Common myeloid progenitor, CD34-positive (primary cell): Measurements from ENCODE around the gene ATP8B1.

ENCODE experiments used
- CTCF ChIA-PET: fragments of 350-600 bp; sonication (Branson Sonifier 250); formaldehyde crosslinking; loops from one replicate; lab custom pipeline; 2021; ENCODE audit warnings: antibody characterized with exemption; lab: Charles Lee
- POLR2A ChIA-PET: fragments of 350-600 bp; sonication (Branson Sonifier 250); formaldehyde crosslinking; loops from one replicate; lab custom pipeline; 2021; ENCODE audit warnings: antibody characterized with exemption; lab: Charles Lee
- DNase-seq, 3 donors: peaks; one replicate each; pipeline versions ENCODE4 v3.0.0 to v3.0.0-alpha.2; 2013
- H3K27ac ChIP-seq, 2 experiments: 1 replicate in 1 of 2; 2 replicates in 1 of 2; pipeline ENCODE4 v1.7.0; 2013; ENCODE audit warnings: inconsistent platforms in 2 of 2, low read length in 2 of 2, mild to moderate bottlenecking in 2 of 2, low read depth in 1 of 2, moderate library complexity in 1 of 2; ENCODE audit not compliant: severe bottlenecking in 2 of 2, insufficient read depth in 1 of 2, poor library complexity in 1 of 2
- H3K27me3 ChIP-seq, 5 experiments: replicated peaks in 2 of 5; 1 replicate in 3 of 5; 2 replicates in 2 of 5; pipeline versions ENCODE4 v1.6.1 to v1.7.0; 2013; ENCODE audit warnings: low read length in 4 of 5, mild to moderate bottlenecking in 2 of 5, moderate library complexity in 2 of 5, inconsistent platforms in 1 of 5; ENCODE audit not compliant: insufficient read depth in 5 of 5, control insufficient read depth in 4 of 5
- H3K36me3 ChIP-seq, 4 experiments: 1 replicate in 2 of 4; 2 replicates in 2 of 4; pipeline versions ENCODE4 v1.6.1 to v1.7.0; 2013; ENCODE audit warnings: low read length in 3 of 4, control low read depth in 1 of 4, mild to moderate bottlenecking in 1 of 4; ENCODE audit not compliant: control insufficient read depth in 4 of 4, insufficient read depth in 4 of 4
- H3K4me1 ChIP-seq, 4 experiments: 1 replicate in 3 of 4; 2 replicates in 1 of 4; pipeline versions ENCODE4 v1.6.1 to v1.7.1; 2013; ENCODE audit warnings: low read length in 3 of 4, mild to moderate bottlenecking in 3 of 4, control low read depth in 1 of 4, inconsistent platforms in 1 of 4, moderate library complexity in 1 of 4; ENCODE audit not compliant: control insufficient read depth in 4 of 4, insufficient read depth in 4 of 4; ENCODE audit errors: control extremely low read depth in 1 of 4
- H3K4me3 ChIP-seq, 7 experiments: 1 replicate in 4 of 7; 2 replicates in 3 of 7; pipeline versions ENCODE4 v1.5.1 to v1.7.0; 2013; ENCODE audit warnings: mild to moderate bottlenecking in 7 of 7, low read length in 6 of 7, moderate library complexity in 6 of 7, inconsistent platforms in 2 of 7, low read depth in 2 of 7, control low read depth in 1 of 7; ENCODE audit not compliant: insufficient read depth in 4 of 7, control insufficient read depth in 1 of 7; ENCODE audit errors: extremely low read depth in 1 of 7
- H3K9me3 ChIP-seq, 5 experiments: 1 replicate in 4 of 5; 2 replicates in 1 of 5; pipeline versions ENCODE4 v1.6.1 to v1.7.1; 2013; ENCODE audit warnings: low read length in 4 of 5, mild to moderate bottlenecking in 2 of 5, inconsistent platforms in 1 of 5, low read depth in 1 of 5, moderate library complexity in 1 of 5; ENCODE audit not compliant: control insufficient read depth in 4 of 5, insufficient read depth in 2 of 5; ENCODE audit errors: control extremely low read depth in 1 of 5
- WGBS: methylation state at CpG from one replicate; pipeline ENCODE4 v1.1.5; 2013; ENCODE audit not compliant: insufficient coverage; 5-methylcytosine and 5-hydroxymethylcytosine counted together

The ATP8B1 gene

DNA sequence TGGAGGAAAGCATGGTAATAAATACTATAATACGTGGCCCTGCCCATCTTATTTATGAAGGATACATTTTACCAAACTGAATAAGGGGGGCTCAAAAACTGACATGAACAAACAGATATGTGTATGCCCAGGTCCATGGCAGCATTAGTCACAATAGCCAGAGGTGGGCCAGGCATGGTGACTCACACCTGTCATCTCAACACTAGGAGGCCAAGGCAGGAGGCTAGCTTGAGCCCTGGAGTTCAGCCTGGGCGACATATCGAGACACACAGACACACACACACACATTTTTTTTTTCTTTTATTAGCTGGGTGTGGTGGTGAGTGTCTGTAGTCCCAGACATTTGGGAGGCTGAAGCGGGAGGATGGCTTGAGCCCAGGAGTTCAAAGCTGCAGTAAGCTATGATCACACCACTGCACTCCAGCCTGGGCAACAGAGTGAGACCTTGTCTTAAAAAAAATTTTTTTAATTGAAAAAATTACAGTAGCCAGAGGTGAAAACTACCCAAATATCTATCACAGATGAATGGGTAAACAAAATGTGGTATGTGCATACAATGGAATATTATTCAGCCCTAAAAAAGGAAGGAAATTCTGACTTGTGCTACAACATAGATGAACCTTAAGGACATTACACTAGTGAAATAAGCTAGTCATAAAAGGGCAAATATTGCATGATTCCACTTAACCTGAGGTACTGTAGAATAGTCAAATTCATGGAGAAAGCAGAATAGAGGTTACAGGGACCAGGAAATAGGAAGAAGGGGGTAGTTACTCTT, 8.0 kb downstream of the ATP8B1 start:
- CTCF ChIA-PET, result interaction anchor here (1.5 kb wide), 1 partner anchor 87 kb away, joined by 3 read pairs; no protein-coding TSS in a partner anchor
- no peak for DNase-seq
- H3K4me1 ChIP-seq, result peaks cover 4 to 17% (median 12%) of the 10 kb centered on the region in 4 experiments
- POLR2A ChIA-PET, result no interaction called here
- H3K36me3 ChIP-seq, result no peaks in the 10 kb centered on the region
- no peaks in the 10 kb centered on the region for H3K9me3 ChIP-seq
- H3K27me3 ChIP-seq, result peaks cover 0 to 11% (median 3%) of the 10 kb centered on the region in 5 experiments
- no peak overlapping the region for H3K4me3 ChIP-seq
- no peak overlapping the region for H3K27ac ChIP-seq
- WGBS, result 100% methylated on average over 1 of the region's 4 CpGs

GRCh38 chr18:57793302-57793986, 9.7 kb downstream of the ATP8B1 start:
- POLR2A ChIA-PET, result no interaction called here
- H3K36me3 ChIP-seq, result no peaks in the 10 kb centered on the region
- no peaks in the 10 kb centered on the region for H3K9me3 ChIP-seq
- CTCF ChIA-PET, result interaction anchor here (1.8 kb wide), 1 partner anchor 16 kb away, joined by 5 read pairs; no protein-coding TSS in a partner anchor
- WGBS, result 87% methylated on average over 3 of the region's 3 CpGs
- peak overlapping the region in 2 of 7 experiments; percentile 24 to 55 for H3K4me3 ChIP-seq
- H3K27ac ChIP-seq, result no peak overlapping the region
- H3K27me3 ChIP-seq, result no peaks in the 10 kb centered on the region
- DNase-seq, result no peak
- H3K4me1 ChIP-seq, result peaks cover 4 to 17% (median 13%) of the 10 kb centered on the region in 4 experiments

GRCh38 chr18:57792631-57793301, 10.3 kb downstream of the ATP8B1 start:
- peak in 1 of 3 donors; percentile 39 for DNase-seq
- H3K27me3 ChIP-seq, result no peaks in the 10 kb centered on the region
- peaks cover 4 to 17% (median 14%) of the 10 kb centered on the region in 4 experiments for H3K4me1 ChIP-seq
- H3K36me3 ChIP-seq, result no peaks in the 10 kb centered on the region
- WGBS, result 17% methylated on average over 7 of the region's 9 CpGs
- ChIA-PET POLR2A (interaction anchor here (0.5 kb wide), 1 partner anchor 16 kb away, joined by 4 read pairs; no protein-coding TSS in a partner anchor), CTCF (interaction anchor here (0.8 to 1.8 kb wide), 2 partner anchors 8 to 15 kb away, joined by 3 to 5 read pairs; no protein-coding TSS in a partner anchor)
- H3K4me3 ChIP-seq, result peak overlapping the region in 2 of 7 experiments; percentile 24 to 55
- no peaks in the 10 kb centered on the region for H3K9me3 ChIP-seq
- H3K27ac ChIP-seq, result no peak overlapping the region

DNA sequence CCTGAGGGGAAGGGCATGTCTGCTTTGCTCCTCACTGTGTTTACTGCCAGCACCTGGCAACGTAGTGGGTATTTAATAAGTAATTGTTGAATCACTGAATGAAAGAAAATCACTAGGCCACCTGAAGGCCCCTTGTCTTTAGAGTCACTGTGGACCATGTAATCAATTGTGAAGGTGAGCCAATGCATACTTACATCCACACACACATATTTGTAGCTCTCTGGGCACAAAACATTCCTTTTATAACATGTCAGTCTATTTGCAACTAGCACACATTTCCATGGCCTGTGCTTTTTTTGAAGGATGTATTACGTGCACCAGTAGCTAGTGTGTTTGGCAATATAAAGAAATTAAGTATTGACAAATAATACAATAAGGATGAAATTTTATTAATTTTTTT, 11.2 kb downstream of the ATP8B1 start:
- Histone ChIP-seq H3K4me1 (peaks cover 4 to 17% (median 14%) of the 10 kb centered on the region in 4 experiments), H3K36me3 (no peaks in the 10 kb centered on the region), H3K4me3 (no peak overlapping the region), H3K27ac (no peak overlapping the region), H3K9me3 (no peaks in the 10 kb centered on the region), H3K27me3 (no peaks in the 10 kb centered on the region)
- ChIA-PET CTCF (interaction anchor here (0.8 to 1.8 kb wide), 2 partner anchors 9 to 14 kb away, joined by 3 to 5 read pairs; no protein-coding TSS in a partner anchor), POLR2A (no interaction called here)
- no peak for DNase-seq
- WGBS, result no CpG with 5 or more reads among the region's 2 CpGs

- Histone ChIP-seq H3K4me3 (no peak overlapping the region), H3K27me3 (no peaks in the 10 kb centered on the region), H3K9me3 (no peaks in the 10 kb centered on the region), H3K27ac (no peak overlapping the region), H3K4me1 (peaks cover 4 to 17% (median 14%) of the 10 kb centered on the region in 4 experiments), H3K36me3 (no peaks in the 10 kb centered on the region)
- CTCF ChIA-PET, result no interaction called here
- 85% methylated on average over 5 of the region's 5 CpGs for WGBS
- POLR2A ChIA-PET, result no interaction called here
- no peak for DNase-seq
Observed at GRCh38 chr18:57791192-57791591, 11.9 kb downstream of the ATP8B1 start.

- ChIA-PET POLR2A (no interaction called here), CTCF (no interaction called here)
- no peak for DNase-seq
- WGBS, result 100% methylated on average over 4 of the region's 4 CpGs
- Histone ChIP-seq H3K9me3 (no peaks in the 10 kb centered on the region), H3K36me3 (no peaks in the 10 kb centered on the region), H3K27me3 (no peaks in the 10 kb centered on the region), H3K27ac (no peak overlapping the region), H3K4me1 (peaks cover 4 to 17% (median 14%) of the 10 kb centered on the region in 4 experiments), H3K4me3 (no peak overlapping the region)
Observed at GRCh38 chr18:57790316-57790715, 12.8 kb downstream of the ATP8B1 start.
